GM18909 (cell line): ENCODE results near the gene NR4A3.
A peak's percentile ranks its signal among the peaks of the same experiment; 100 is the strongest.
"Not testable (repeated sequence)": the region's sequence is repeated elsewhere in the genome, so short reads cannot be mapped to it uniquely, and the experiment has no call there.

Experiments used
- ATAC-seq: cut with Tn5 transposase; IDR thresholded peaks from one replicate; pipeline ENCODE4 v1.9.1; 2021; ENCODE audit warnings: mild to moderate bottlenecking; ENCODE audit not compliant: unreplicated experiment, poor library complexity

The NR4A3 gene

GRCh38 chr9:99828417-99829176 is 6.9 kb downstream of the NR4A3 start:
- no peak for ATAC-seq

- no peak for ATAC-seq
Observed at GRCh38 chr9:99831857-99832557, 10.3 kb downstream of the NR4A3 start.

- ATAC-seq = no peak
Observed at GRCh38 chr9:99832558-99832864, 10.8 kb downstream of the NR4A3 start.

GRCh38 chr9:99833735-99834134 is 12.1 kb downstream of the NR4A3 start:
- no peak for ATAC-seq

GRCh38 chr9:99834474-99834873 is 12.8 kb downstream of the NR4A3 start:
- no peak for ATAC-seq

GRCh38 chr9:99835142-99835541 is 13.5 kb downstream of the NR4A3 start:
- no peak for ATAC-seq

GRCh38 chr9:99835581-99835980 is 13.9 kb downstream of the NR4A3 start:
- ATAC-seq = no peak

- no peak for ATAC-seq
Observed at GRCh38 chr9:99840072-99840471, 18.4 kb downstream of the NR4A3 start.

- ATAC-seq = no peak
Observed at GRCh38 chr9:99845063-99845462, 23.4 kb downstream of the NR4A3 start.

- no peak for ATAC-seq
Observed at GRCh38 chr9:99848447-99848846, 26.8 kb downstream of the NR4A3 start.

GRCh38 chr9:99850736-99851499 is 29.2 kb downstream of the NR4A3 start:
- ATAC-seq = peak; percentile 7

- peak; percentile 94 for ATAC-seq
Observed at GRCh38 chr9:99851500-99851822, 29.8 kb downstream of the NR4A3 start.

- peak; percentile 54 for ATAC-seq
Observed at GRCh38 chr9:99852617-99853016, 30.9 kb downstream of the NR4A3 start.

- no peak for ATAC-seq
Observed at GRCh38 chr9:99855467-99856176, 33.9 kb downstream of the NR4A3 start.

- not testable (repeated sequence) for ATAC-seq
Observed at GRCh38 chr9:99857576-99857975, 35.9 kb downstream of the NR4A3 start.

- no peak for ATAC-seq
Observed at GRCh38 chr9:99858087-99858486, 36.4 kb downstream of the NR4A3 start.

GRCh38 chr9:99859243-99859980 is 37.7 kb downstream of the NR4A3 start:
- ATAC-seq = no peak

- no peak for ATAC-seq
Observed at GRCh38 chr9:99860266-99860665, 38.6 kb downstream of the NR4A3 start.

GRCh38 chr9:99863955-99864354 is 42.3 kb downstream of the NR4A3 start:
- no peak for ATAC-seq

- no peak for ATAC-seq
Observed at GRCh38 chr9:99866398-99866797, 44.7 kb downstream of the NR4A3 start.
